ENCODE data around the gene DNAAF1. TPM values are rescaled to one million over a fixed set of nuclear protein-coding genes. Genes with fewer than 3 reads are reported as not detected.

DNAAF1 gene
- polyA plus RNA-seq, 1 donor (not counting 4 experiments of a cell fraction or from before 2014, with no cell fraction given), result 0.01 TPM

DNA sequence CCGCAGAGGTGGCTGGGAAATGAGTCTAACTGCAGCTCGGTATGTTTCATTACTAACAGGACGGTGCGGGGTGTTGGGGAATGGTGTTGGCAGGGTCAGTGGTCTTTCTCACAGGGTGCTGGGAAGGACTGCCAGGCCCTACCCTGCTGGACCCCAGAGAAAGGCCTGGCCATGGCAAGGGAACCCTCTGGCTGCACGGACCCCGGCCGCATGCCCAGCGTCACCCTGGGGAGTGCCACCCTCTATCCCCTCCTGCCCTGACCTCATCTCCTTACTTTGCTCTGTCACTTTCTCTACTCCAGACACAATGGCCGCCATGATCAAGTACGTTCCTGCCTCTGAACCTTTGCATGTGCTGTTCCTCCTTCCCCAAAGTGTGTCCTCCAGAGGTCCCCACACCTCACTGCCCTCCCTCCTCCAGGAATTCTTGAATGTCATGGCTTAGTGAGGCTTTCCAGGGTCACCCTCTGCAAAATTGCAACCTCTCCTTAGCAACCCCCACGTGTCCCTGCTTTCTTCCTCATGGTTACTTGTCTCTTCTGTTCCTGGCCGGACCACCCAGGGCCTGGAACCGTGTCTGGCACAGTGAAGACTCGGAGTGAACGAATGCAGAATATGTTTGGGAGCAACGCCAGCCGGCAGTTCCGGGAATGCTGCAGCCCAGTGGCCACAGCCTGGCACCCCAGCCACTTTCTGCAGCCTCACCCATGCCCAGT is 61.0 kb downstream of the DNAAF1 start:
- no peak for FAIRE-seq
- H4K20me1 ChIP-seq (ENCODE audit: control insufficient read depth, extremely low read depth, insufficient read depth, low read length), result no peaks in the 10 kb centered on the region
- H3K4me2 ChIP-seq (ENCODE audit: control insufficient read depth, extremely low read depth, insufficient read depth, low read depth, low read length), result no peak overlapping the region
- no peaks in the 10 kb centered on the region for H3K36me3 ChIP-seq (ENCODE audit: control insufficient read depth in 2 of 2, extremely low read depth in 1 of 2, insufficient read depth in 2 of 2, low read length in 2 of 2)
- no peak for DNase-seq (ENCODE audit: low read depth, low spot score)
- dilution Hi-C loops (cut with MboI; ENCODE audit: extremely low pct_ligation_motif_present, low sequenced_read_pairs), result no loop called here
- no peaks in the 10 kb centered on the region for H3K9me3 ChIP-seq (ENCODE audit: control insufficient read depth, low read depth, low read length)
- no peak overlapping the region for H3K9ac ChIP-seq (ENCODE audit: control insufficient read depth, extremely low read depth, insufficient read depth, low read length)
- H3K4me1 ChIP-seq (ENCODE audit: control insufficient read depth, extremely low read depth, insufficient read depth, low read length), result no peaks in the 10 kb centered on the region
- no peak overlapping the region for H3K4me3 ChIP-seq (ENCODE audit: control insufficient read depth in 2 of 3, extremely low read depth in 1 of 3, insufficient read depth in 2 of 3, low read depth in 1 of 3, low read length in 3 of 3)
- no peaks in the 10 kb centered on the region for H3K79me2 ChIP-seq (ENCODE audit: control insufficient read depth, insufficient read depth, low read length)
- H3K27me3 ChIP-seq (ENCODE audit: control insufficient read depth, extremely low read depth, insufficient read depth, low read length), result peaks cover 6% of the 10 kb centered on the region
- H3K9me1 ChIP-seq (ENCODE audit: control insufficient read depth, extremely low read depth, insufficient read depth, low read length), result no peaks in the 10 kb centered on the region
- no peak overlapping the region for H2AFZ ChIP-seq (ENCODE audit: control insufficient read depth, low read length)
- no peak for TF ChIP-seq EZH2 (IDR thresholded peaks at IDR 0.05; ENCODE audit: low read length)
- TF ChIP-seq, protein P1, sequence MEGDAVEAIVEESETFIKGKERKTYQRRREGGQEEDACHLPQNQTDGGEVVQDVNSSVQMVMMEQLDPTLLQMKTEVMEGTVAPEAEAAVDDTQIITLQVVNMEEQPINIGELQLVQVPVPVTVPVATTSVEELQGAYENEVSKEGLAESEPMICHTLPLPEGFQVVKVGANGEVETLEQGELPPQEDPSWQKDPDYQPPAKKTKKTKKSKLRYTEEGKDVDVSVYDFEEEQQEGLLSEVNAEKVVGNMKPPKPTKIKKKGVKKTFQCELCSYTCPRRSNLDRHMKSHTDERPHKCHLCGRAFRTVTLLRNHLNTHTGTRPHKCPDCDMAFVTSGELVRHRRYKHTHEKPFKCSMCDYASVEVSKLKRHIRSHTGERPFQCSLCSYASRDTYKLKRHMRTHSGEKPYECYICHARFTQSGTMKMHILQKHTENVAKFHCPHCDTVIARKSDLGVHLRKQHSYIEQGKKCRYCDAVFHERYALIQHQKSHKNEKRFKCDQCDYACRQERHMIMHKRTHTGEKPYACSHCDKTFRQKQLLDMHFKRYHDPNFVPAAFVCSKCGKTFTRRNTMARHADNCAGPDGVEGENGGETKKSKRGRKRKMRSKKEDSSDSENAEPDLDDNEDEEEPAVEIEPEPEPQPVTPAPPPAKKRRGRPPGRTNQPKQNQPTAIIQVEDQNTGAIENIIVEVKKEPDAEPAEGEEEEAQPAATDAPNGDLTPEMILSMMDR (optimal IDR thresholded peaks at IDR 0.05 in 1 of 3, IDR thresholded peaks at IDR 0.05 in 1 of 3, conservative IDR thresholded peaks at IDR 0.05 in 1 of 3; ENCODE audit: extremely low read depth in 1 of 3, insufficient read depth in 2 of 3, low read length in 3 of 3), result no peak
- no peak overlapping the region for H3K27ac ChIP-seq (ENCODE audit: control insufficient read depth, insufficient read depth, low read length)

DNA sequence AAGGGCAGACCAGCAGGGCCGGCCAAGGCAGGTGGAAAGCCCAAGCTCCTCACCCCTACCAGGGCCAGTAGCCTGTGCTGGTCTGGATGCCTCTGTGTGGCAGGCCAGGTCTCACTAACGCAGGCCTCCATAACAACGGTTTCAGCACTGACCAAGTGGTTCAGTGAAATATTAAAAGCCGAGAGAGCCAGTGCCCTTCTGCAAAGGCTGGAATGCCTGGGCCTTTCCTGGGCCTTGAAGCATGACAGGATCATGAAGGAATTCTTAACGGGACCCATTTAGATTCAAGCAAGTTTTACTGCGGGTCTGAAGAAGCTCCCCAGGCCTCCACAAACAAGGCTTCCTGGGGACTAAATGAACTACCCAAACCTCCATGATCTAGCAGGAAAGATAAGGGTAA is 62.1 kb downstream of the DNAAF1 start:
- no peak overlapping the region for H3K9ac ChIP-seq (ENCODE audit: control insufficient read depth, extremely low read depth, insufficient read depth, low read length)
- dilution Hi-C loops (cut with MboI; ENCODE audit: extremely low pct_ligation_motif_present, low sequenced_read_pairs), result no loop called here
- no peak for FAIRE-seq

More for the DNA sequence above, 62.1 kb downstream of the DNAAF1 start:
- H2AFZ ChIP-seq (ENCODE audit: control insufficient read depth, low read length), result no peak overlapping the region
- H3K4me1 ChIP-seq (ENCODE audit: control insufficient read depth, extremely low read depth, insufficient read depth, low read length), result no peaks in the 10 kb centered on the region
- H3K36me3 ChIP-seq (ENCODE audit: control insufficient read depth in 2 of 2, extremely low read depth in 1 of 2, insufficient read depth in 2 of 2, low read length in 2 of 2), result no peaks in the 10 kb centered on the region
- H3K4me3 ChIP-seq (ENCODE audit: control insufficient read depth in 2 of 3, extremely low read depth in 1 of 3, insufficient read depth in 2 of 3, low read depth in 1 of 3, low read length in 3 of 3), result no peak overlapping the region
- H3K27ac ChIP-seq (ENCODE audit: control insufficient read depth, insufficient read depth, low read length), result no peak overlapping the region
- no peaks in the 10 kb centered on the region for H3K79me2 ChIP-seq (ENCODE audit: control insufficient read depth, insufficient read depth, low read length)
- no peak overlapping the region for H3K4me2 ChIP-seq (ENCODE audit: control insufficient read depth, extremely low read depth, insufficient read depth, low read depth, low read length)
- H3K27me3 ChIP-seq (ENCODE audit: control insufficient read depth, extremely low read depth, insufficient read depth, low read length), result peaks cover 6% of the 10 kb centered on the region
- H3K9me3 ChIP-seq (ENCODE audit: control insufficient read depth, low read depth, low read length), result no peaks in the 10 kb centered on the region
- H4K20me1 ChIP-seq (ENCODE audit: control insufficient read depth, extremely low read depth, insufficient read depth, low read length), result no peaks in the 10 kb centered on the region
- H3K9me1 ChIP-seq (ENCODE audit: control insufficient read depth, extremely low read depth, insufficient read depth, low read length), result no peaks in the 10 kb centered on the region
- TF ChIP-seq, protein P1 (optimal IDR thresholded peaks at IDR 0.05 in 1 of 3, IDR thresholded peaks at IDR 0.05 in 1 of 3, conservative IDR thresholded peaks at IDR 0.05 in 1 of 3; ENCODE audit: extremely low read depth in 1 of 3, insufficient read depth in 2 of 3, low read length in 3 of 3), result no peak
- no peak for TF ChIP-seq EZH2 (IDR thresholded peaks at IDR 0.05; ENCODE audit: low read length)
- no peak for DNase-seq (ENCODE audit: low read depth, low spot score)

Data from keratinocyte (primary cell).